ENCODE results near the gene PEX3.

The PEX3 gene, protein sequence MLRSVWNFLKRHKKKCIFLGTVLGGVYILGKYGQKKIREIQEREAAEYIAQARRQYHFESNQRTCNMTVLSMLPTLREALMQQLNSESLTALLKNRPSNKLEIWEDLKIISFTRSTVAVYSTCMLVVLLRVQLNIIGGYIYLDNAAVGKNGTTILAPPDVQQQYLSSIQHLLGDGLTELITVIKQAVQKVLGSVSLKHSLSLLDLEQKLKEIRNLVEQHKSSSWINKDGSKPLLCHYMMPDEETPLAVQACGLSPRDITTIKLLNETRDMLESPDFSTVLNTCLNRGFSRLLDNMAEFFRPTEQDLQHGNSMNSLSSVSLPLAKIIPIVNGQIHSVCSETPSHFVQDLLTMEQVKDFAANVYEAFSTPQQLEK

DNA sequence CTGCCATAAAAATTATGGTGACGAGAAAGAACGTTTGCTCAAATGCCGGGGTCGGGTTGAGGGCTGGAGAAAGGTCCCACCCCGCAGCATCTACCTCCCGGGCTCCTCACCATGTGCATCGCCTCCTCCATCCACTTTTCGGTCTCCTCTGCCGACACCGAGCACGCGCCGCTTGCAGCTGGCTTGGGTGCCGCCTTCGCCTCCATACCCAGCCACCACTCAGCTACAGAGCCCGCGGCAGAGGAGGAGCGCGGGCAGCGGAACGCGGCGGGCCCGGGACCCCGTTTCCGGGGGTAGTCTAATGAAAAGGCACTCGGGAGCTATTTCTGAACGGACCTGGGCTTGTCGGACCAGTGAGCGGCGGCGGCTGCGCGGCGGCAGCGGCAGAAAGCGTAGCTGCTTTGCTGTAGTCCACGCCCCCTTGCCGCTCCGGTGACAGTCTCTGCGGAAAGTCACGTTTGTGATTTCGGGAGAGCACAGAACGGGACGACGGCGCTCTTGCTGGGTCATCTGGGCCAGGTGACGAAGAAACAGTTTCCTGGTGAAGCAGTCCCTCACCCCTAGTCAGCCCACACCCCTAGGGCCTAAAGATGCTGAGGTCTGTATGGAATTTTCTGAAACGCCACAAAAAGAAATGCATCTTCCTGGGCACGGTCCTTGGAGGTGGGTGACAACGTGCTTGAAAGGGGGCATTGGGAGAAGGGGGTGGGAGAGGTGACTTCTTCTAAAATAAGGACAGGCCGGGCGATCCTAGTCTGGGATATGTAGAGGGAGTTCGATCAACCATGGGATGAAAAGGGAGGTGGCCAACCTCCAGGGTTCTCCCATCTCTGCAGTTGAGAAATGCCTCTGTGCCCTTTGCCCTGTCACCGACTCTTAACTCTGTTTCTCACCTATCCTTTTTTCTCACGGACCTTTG is at the start of gene PEX3, which contains the start of gene ADAT2:
Gene PEX3, plus strand, starts transcription at position 353 of the 919 bp plus-strand sequence. Its CDS starts 238 bp downstream, at position 591.
Gene ADAT2, minus strand, starts transcription at position 243 of the 919 bp plus-strand sequence. Its CDS starts 37 bp downstream, at position 206.
- Histone ChIP-seq H3K36me3 (peaks cover 3% of the 10 kb centered on the region; the same call in 1 of the 2 replicates), H3K4me3 (ENCODE audit: low read depth, low read length) (peak within 1 kb of the TSS; percentile 77), H3K27me3 (ENCODE audit: insufficient read depth, low read depth, severe bottlenecking) (no peaks in the 10 kb centered on the region), H3K27ac (peak within 1 kb of the TSS; percentile 67), H3K9me3 (ENCODE audit: severe bottlenecking) (no peaks in the 10 kb centered on the region)
- TF ChIP-seq, protein P1, sequence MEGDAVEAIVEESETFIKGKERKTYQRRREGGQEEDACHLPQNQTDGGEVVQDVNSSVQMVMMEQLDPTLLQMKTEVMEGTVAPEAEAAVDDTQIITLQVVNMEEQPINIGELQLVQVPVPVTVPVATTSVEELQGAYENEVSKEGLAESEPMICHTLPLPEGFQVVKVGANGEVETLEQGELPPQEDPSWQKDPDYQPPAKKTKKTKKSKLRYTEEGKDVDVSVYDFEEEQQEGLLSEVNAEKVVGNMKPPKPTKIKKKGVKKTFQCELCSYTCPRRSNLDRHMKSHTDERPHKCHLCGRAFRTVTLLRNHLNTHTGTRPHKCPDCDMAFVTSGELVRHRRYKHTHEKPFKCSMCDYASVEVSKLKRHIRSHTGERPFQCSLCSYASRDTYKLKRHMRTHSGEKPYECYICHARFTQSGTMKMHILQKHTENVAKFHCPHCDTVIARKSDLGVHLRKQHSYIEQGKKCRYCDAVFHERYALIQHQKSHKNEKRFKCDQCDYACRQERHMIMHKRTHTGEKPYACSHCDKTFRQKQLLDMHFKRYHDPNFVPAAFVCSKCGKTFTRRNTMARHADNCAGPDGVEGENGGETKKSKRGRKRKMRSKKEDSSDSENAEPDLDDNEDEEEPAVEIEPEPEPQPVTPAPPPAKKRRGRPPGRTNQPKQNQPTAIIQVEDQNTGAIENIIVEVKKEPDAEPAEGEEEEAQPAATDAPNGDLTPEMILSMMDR (IDR thresholded peaks at IDR 0.05; ENCODE audit: low read depth, low read length), result no peak
- peak; percentile 93 for DNase-seq

DNA sequence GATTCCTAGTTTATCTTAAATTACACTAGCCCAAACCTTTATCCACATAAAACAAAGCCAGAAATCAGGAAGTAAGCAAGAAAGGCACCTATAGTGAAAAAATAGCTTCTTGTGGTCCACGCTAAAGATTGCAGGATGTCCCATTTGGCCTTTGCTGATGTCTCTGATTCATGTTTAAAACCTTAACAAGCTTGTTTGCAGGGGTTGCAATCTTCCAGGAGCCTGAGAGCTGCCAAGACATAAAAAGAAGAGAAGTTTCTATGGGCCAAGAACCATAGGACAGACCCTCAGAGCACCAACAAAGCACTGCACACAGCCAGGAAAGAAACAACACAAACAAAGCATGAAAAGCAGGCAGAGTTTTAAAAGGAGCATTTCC is 49.5 kb upstream of the PEX3 start:
- Histone ChIP-seq H3K27me3 (ENCODE audit: insufficient read depth, low read depth, severe bottlenecking) (no peaks in the 10 kb centered on the region), H3K9me3 (ENCODE audit: severe bottlenecking) (no peaks in the 10 kb centered on the region), H3K27ac (no peak overlapping the region), H3K36me3 (no peaks in the 10 kb centered on the region), H3K4me3 (ENCODE audit: low read depth, low read length) (no peak overlapping the region)
- DNase-seq, result no peak
- TF ChIP-seq, protein P1 (IDR thresholded peaks at IDR 0.05; ENCODE audit: low read depth, low read length), result no peak

DNA sequence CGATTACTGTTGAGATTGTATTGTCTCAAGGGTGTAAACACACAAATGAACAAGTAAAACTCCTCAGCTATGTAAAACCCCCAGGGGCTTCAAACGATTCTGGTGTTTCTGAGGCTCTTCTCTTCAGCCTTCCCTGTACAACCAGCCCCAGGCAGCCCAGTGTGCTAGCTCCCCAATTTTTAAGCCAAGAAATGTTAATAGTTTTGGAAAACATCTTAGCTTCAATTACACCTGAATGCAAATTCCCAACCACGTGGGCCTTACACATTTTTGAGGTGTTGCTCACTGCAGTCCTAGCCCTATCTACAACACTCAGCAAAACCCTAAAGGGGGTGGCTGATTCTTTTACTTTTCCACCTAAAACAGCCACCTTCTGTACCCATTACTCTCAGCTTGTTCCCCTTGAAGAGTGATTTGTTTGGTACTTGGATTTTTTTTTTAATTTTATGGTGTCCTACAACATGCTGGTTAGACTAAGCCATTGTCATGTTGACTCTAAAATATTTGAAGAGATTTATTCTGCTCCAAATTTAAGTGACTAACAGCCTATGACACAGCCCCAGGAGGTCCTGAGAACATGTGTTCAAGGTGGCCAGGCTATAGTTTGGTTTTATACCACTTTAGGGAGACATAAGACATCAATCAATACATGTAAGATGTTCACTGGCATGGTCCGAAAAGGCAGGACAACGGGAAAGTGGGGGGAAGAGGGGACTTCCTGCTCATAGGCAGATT is 48.8 kb upstream of the PEX3 start:
- no peak overlapping the region for H3K27ac ChIP-seq
- TF ChIP-seq, protein P1 (IDR thresholded peaks at IDR 0.05; ENCODE audit: low read depth, low read length), result no peak
- no peaks in the 10 kb centered on the region for H3K36me3 ChIP-seq
- H3K4me3 ChIP-seq (ENCODE audit: low read depth, low read length), result no peak overlapping the region
- H3K9me3 ChIP-seq (ENCODE audit: severe bottlenecking), result no peaks in the 10 kb centered on the region
- H3K27me3 ChIP-seq (ENCODE audit: insufficient read depth, low read depth, severe bottlenecking), result no peaks in the 10 kb centered on the region
- DNase-seq, result no peak

DNA sequence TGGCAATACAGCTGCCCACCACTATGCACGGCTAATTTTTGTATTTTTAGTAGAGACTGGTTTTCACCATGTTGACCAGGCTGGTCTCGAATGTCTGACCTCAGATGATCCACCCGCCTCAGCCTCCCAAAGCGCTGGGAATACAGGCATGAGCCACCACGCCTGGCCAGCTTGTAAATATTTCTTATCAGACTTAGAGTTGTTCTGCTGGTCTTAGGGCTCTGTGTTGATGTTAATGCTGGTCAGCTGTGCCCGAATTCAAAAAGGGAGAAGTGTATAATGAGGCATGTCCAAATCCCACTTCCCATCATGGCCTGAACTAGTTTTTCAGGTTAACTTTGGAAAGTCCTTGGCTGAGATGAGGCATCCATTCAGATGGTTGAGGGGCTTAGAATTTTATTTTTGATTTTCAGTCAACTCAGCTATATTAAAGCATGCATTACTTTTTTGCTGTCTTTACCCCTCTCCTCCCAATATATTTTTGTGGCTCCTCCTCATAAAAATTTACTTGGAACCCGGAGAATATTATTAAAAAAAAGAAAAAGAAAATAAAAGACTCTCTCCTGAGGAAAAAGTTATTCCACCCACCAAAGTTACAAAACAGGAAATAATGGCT is 47.8 kb upstream of the PEX3 start:
- Histone ChIP-seq H3K9me3 (ENCODE audit: severe bottlenecking) (no peaks in the 10 kb centered on the region), H3K27me3 (ENCODE audit: insufficient read depth, low read depth, severe bottlenecking) (no peaks in the 10 kb centered on the region), H3K36me3 (no peaks in the 10 kb centered on the region), H3K4me3 (ENCODE audit: low read depth, low read length) (no peak overlapping the region), H3K27ac (no peak overlapping the region)
- TF ChIP-seq, protein P1 (IDR thresholded peaks at IDR 0.05; ENCODE audit: low read depth, low read length), result no peak
- no peak for DNase-seq
